ENCODE measurements around the gene TMEM143.

Gene TMEM143

DNA sequence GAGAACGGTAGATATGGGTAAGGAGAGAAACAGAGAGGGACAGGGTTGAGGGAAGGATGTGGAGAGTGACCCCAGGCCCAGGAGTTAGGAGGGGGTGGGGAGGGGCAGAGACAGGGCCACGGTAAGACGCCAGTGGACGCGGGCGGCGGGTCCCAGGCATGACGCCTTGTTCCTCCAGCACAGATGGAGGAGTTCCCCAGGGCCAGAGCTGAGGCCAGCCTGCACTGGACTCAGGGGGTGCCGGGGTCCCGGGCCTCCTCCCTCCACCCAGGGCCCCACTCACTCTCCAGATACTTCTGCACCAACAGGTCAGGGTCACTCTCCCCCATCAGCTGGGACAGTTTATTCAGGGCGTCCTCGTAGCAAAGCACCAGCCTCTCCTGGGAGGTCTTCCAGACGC, 60.4 kb downstream of the TMEM143 start:
- H4K20me1 ChIP-seq (ENCODE audit: insufficient read depth, low read length) = no peaks in the 10 kb centered on the region
- no peak overlapping the region for H3K4me2 ChIP-seq (ENCODE audit: low read length)

DNA sequence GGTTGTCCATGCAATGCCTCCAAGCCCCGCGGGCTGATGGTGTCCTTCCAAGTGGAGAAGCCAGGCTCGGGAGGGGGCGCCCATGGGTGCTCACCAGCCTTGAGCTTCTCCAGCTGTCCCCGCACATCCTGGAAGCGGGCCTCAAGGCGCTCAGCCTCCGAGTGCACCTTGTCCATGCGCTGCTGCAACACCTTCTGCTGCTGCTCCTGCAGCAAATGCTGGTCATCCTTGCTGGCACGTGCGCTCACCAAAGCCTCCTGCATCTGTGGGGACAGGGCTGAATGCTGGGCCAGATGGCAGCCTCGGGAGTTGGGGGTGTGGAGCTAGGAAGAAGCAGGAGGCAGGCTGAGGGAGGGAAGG, 61.2 kb downstream of the TMEM143 start:
- Histone ChIP-seq H3K4me1 (ENCODE audit: low read length) (no peaks in the 10 kb centered on the region), H3K36me3 (replicated peaks; ENCODE audit: low read depth, low read length) (no peaks in the 10 kb centered on the region), H2AFZ (ENCODE audit: low read depth, low read length) (no peak overlapping the region)

More for the DNA sequence above, 60.4 kb downstream of the TMEM143 start:
- Histone ChIP-seq H3K4me3 (ENCODE audit: low read length) (no peak overlapping the region), H3K27me3 (ENCODE audit: low read depth, low read length) (peaks cover 14% of the 10 kb centered on the region), H3K9ac (ENCODE audit: low read length) (no peak overlapping the region), H3K9me3 (ENCODE audit: insufficient read depth, low read length) (no peaks in the 10 kb centered on the region), H3K36me3 (replicated peaks; ENCODE audit: low read depth, low read length) (no peaks in the 10 kb centered on the region), H3K79me2 (ENCODE audit: low read length) (no peaks in the 10 kb centered on the region), H3K4me1 (ENCODE audit: low read length) (peaks cover under 1% of the 10 kb centered on the region; the same call in 1 of the 2 replicates), H3K27ac (ENCODE audit: low read length) (no peak overlapping the region), H2AFZ (ENCODE audit: low read depth, low read length) (no peak overlapping the region)
- TF ChIP-seq EZH2phosphoT487 (IDR thresholded peaks at IDR 0.05; ENCODE audit: low read depth) = no peak
- TF ChIP-seq CTCF (IDR thresholded peaks at IDR 0.05; ENCODE audit: low read depth, low read length) = no peak

GRCh38 chr19:48301886-48302599, 61.7 kb downstream of the TMEM143 start:
- no peak overlapping the region for H2AFZ ChIP-seq (ENCODE audit: low read depth, low read length)

More for the DNA sequence above, 61.2 kb downstream of the TMEM143 start:
- no peak overlapping the region for H3K4me2 ChIP-seq (ENCODE audit: low read length)
- H3K4me3 ChIP-seq (ENCODE audit: low read length) = no peak overlapping the region
- H3K27me3 ChIP-seq (ENCODE audit: low read depth, low read length) = peaks cover 14% of the 10 kb centered on the region
- no peaks in the 10 kb centered on the region for H3K9me3 ChIP-seq (ENCODE audit: insufficient read depth, low read length)
- no peaks in the 10 kb centered on the region for H3K79me2 ChIP-seq (ENCODE audit: low read length)
- no peaks in the 10 kb centered on the region for H4K20me1 ChIP-seq (ENCODE audit: insufficient read depth, low read length)
- H3K9ac ChIP-seq (ENCODE audit: low read length) = no peak overlapping the region
- TF ChIP-seq EZH2phosphoT487 (IDR thresholded peaks at IDR 0.05; ENCODE audit: low read depth) = no peak
- no peak for TF ChIP-seq CTCF (IDR thresholded peaks at IDR 0.05; ENCODE audit: low read depth, low read length)
- H3K27ac ChIP-seq (ENCODE audit: low read length) = no peak overlapping the region

GRCh38 chr19:48297975-48298374, 65.8 kb downstream of the TMEM143 start:
- Histone ChIP-seq H3K4me3 (ENCODE audit: low read length) (no peak overlapping the region), H3K27me3 (ENCODE audit: low read depth, low read length) (0 out of 2 replicates have a peak, but pooled peaks cover 3% of the 10 kb centered on the region), H4K20me1 (ENCODE audit: insufficient read depth, low read length) (no peaks in the 10 kb centered on the region), H2AFZ (ENCODE audit: low read depth, low read length) (no peak overlapping the region), H3K9ac (ENCODE audit: low read length) (no peak overlapping the region), H3K36me3 (replicated peaks; ENCODE audit: low read depth, low read length) (no peaks in the 10 kb centered on the region), H3K4me1 (ENCODE audit: low read length) (no peaks in the 10 kb centered on the region), H3K9me3 (ENCODE audit: insufficient read depth, low read length) (no peaks in the 10 kb centered on the region), H3K27ac (ENCODE audit: low read length) (no peak overlapping the region), H3K4me2 (ENCODE audit: low read length) (no peak overlapping the region), H3K79me2 (ENCODE audit: low read length) (no peaks in the 10 kb centered on the region)
- TF ChIP-seq EZH2phosphoT487 (IDR thresholded peaks at IDR 0.05; ENCODE audit: low read depth) = no peak
- TF ChIP-seq CTCF (IDR thresholded peaks at IDR 0.05; ENCODE audit: low read depth, low read length) = no peak

More at GRCh38 chr19:48301886-48302599, 61.7 kb downstream of the TMEM143 start:
- Histone ChIP-seq H3K4me2 (ENCODE audit: low read length) (no peak overlapping the region), H3K4me1 (ENCODE audit: low read length) (no peaks in the 10 kb centered on the region), H3K27ac (ENCODE audit: low read length) (no peak overlapping the region), H3K27me3 (ENCODE audit: low read depth, low read length) (peaks cover 14% of the 10 kb centered on the region), H3K4me3 (ENCODE audit: low read length) (no peak overlapping the region), H3K79me2 (ENCODE audit: low read length) (no peaks in the 10 kb centered on the region), H4K20me1 (ENCODE audit: insufficient read depth, low read length) (no peaks in the 10 kb centered on the region), H3K36me3 (replicated peaks; ENCODE audit: low read depth, low read length) (no peaks in the 10 kb centered on the region), H3K9ac (ENCODE audit: low read length) (no peak overlapping the region), H3K9me3 (ENCODE audit: insufficient read depth, low read length) (no peaks in the 10 kb centered on the region)
- TF ChIP-seq EZH2phosphoT487 (IDR thresholded peaks at IDR 0.05; ENCODE audit: low read depth) = no peak

All from OCI-LY3 (cell line).